ENCODE data around the gene MYH7B. TPM values are rescaled to one million over a fixed set of nuclear protein-coding genes. Genes with fewer than 3 reads are reported as not detected.

MYH7B gene
- total RNA-seq, 2 experiments from 2014 or later = 0.70 to 0.79 TPM

DNA sequence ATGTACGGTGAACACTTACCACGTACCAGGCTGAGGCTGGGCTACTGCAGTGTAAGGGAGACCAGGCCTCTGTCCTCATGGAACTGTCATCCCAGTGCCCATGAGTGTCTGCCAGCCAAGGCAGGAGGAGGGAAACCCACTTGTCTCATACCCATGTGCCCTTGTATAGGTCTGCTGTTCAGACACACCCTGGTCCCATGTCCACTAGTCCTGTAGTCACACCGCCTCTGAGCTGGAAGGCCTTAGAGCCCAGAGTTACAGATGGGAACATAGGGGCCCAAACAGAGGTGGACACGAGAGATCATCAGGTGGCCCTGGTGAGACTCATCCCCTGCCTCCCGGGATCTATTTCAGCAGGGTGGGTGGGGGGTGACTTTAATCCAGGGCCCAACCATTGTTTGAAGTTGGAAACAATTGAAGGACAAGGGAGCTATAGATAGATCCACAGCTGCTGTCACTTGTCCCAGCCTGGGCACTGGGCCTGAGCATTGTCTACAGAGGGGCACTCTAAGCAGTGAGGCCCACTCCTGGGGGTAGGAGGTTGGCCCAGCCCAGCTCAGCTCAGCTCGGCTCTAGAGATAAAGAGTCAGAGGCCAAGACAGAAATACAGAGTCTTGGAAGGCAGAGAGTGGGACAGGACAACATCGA is 14.6 kb downstream of the MYH7B start:
- H4K20me1 ChIP-seq (ENCODE audit: insufficient read depth, low read length) = no peaks in the 10 kb centered on the region
- ChIA-PET CTCF (ENCODE audit: unreplicated experiment) (no interaction called here), POLR2A (interaction anchor here (1.0 kb wide), 1 partner anchor 158 kb away, joined by 5 read pairs; no protein-coding TSS in a partner anchor)
- no peak for TF ChIP-seq EZH2phosphoT487 (IDR thresholded peaks at IDR 0.05; ENCODE audit: borderline replicate concordance, low read depth, low read length)
- no peak for TF ChIP-seq CTCF (conservative IDR thresholded peaks at IDR 0.05; ENCODE audit: low read length)
- no peak overlapping the region for H2AFZ ChIP-seq (ENCODE audit: low read length)
- H3K27ac ChIP-seq (ENCODE audit: low read depth, low read length, poor library complexity, severe bottlenecking) = no peak overlapping the region
- H3K4me2 ChIP-seq (ENCODE audit: low read length) = no peak overlapping the region
- H3K9me2 ChIP-seq (ENCODE audit: insufficient read depth, low read length) = no peaks in the 10 kb centered on the region
- DNase-seq (ENCODE audit: low spot score) = no peak
- intact Hi-C loops (cut with micrococcal nuclease; ENCODE audit: unreplicated experiment) = no loop called here
- H3K4me1 ChIP-seq (ENCODE audit: insufficient read depth, low read length, poor library complexity, severe bottlenecking) = no peaks in the 10 kb centered on the region
- H3K4me3 ChIP-seq (ENCODE audit: low read depth, low read length, poor library complexity, severe bottlenecking) = no peak overlapping the region
- H3K79me2 ChIP-seq (ENCODE audit: insufficient read depth, low read depth, low read length) = no peaks in the 10 kb centered on the region
- H3K9me3 ChIP-seq (ENCODE audit: low read length) = no peaks in the 10 kb centered on the region
- H3K36me3 ChIP-seq (ENCODE audit: insufficient read depth, low read length) = no peaks in the 10 kb centered on the region
- BruUV-seq (replicated peaks) = no TSS peak

GRCh38 chr20:34970846-34971560 is 15.3 kb downstream of the MYH7B start:
- no peaks in the 10 kb centered on the region for H3K9me2 ChIP-seq (ENCODE audit: insufficient read depth, low read length)
- H3K36me3 ChIP-seq (ENCODE audit: insufficient read depth, low read length) = no peaks in the 10 kb centered on the region
- no peaks in the 10 kb centered on the region for H4K20me1 ChIP-seq (ENCODE audit: insufficient read depth, low read length)
- intact Hi-C loops (cut with micrococcal nuclease; ENCODE audit: unreplicated experiment) = no loop called here
- H3K4me1 ChIP-seq (ENCODE audit: insufficient read depth, low read length, poor library complexity, severe bottlenecking) = peaks cover 4% of the 10 kb centered on the region
- BruUV-seq (replicated peaks) = no TSS peak
- H2AFZ ChIP-seq (ENCODE audit: low read length) = no peak overlapping the region
- H3K4me3 ChIP-seq (ENCODE audit: low read depth, low read length, poor library complexity, severe bottlenecking) = no peak overlapping the region
- no peak for DNase-seq (ENCODE audit: low spot score)
- no peaks in the 10 kb centered on the region for H3K79me2 ChIP-seq (ENCODE audit: insufficient read depth, low read depth, low read length)
- ChIA-PET CTCF (ENCODE audit: unreplicated experiment) (no interaction called here), POLR2A (interaction anchor here (0.6 kb wide), 1 partner anchor 969 kb away, joined by 3 read pairs; no protein-coding TSS in a partner anchor)
- TF ChIP-seq EZH2phosphoT487 (IDR thresholded peaks at IDR 0.05; ENCODE audit: borderline replicate concordance, low read depth, low read length) (no peak), CTCF (conservative IDR thresholded peaks at IDR 0.05; ENCODE audit: low read length) (no peak)
- no peak overlapping the region for H3K4me2 ChIP-seq (ENCODE audit: low read length)
- no peaks in the 10 kb centered on the region for H3K9me3 ChIP-seq (ENCODE audit: low read length)
- H3K27ac ChIP-seq (ENCODE audit: low read depth, low read length, poor library complexity, severe bottlenecking) = no peak overlapping the region
